ENCODE data around the gene AIFM2. TPM values are rescaled to one million over a fixed set of nuclear protein-coding genes. Genes with fewer than 3 reads are reported as not detected.

The AIFM2 gene
- total and polyA plus RNA-seq, 2 of the 13 experiments (the other 11 are each of a cell fraction or from before 2014, with no cell fraction given), result 20.3 to 29.5 TPM

GRCh38 chr10:70090951-70091350 lies 41.7 kb downstream of the AIFM2 start (continued):
- TF ChIP-seq ZNF280D (CRISPR knock-in tag; IDR thresholded peaks at IDR 0.05) (no peak), ZNF598 (CRISPR knock-in tag; IDR thresholded peaks at IDR 0.05; ENCODE audit: borderline replicate concordance) (no peak), ZNF33A (CRISPR knock-in tag; IDR thresholded peaks at IDR 0.05; ENCODE audit: borderline replicate concordance) (no peak), RFX5 (IDR thresholded peaks at IDR 0.05; ENCODE audit: low read depth, low read length) (no peak), RXRA (CRISPR knock-in tag; IDR thresholded peaks at IDR 0.05) (peak; percentile 35; the same call in 1 of the 2 replicates), EZH2 (conservative IDR thresholded peaks at IDR 0.05; ENCODE audit: low read depth, low read length) (no peak), UBTF (CRISPR knock-in tag; IDR thresholded peaks at IDR 0.05) (no peak), ZBTB33 (CRISPR knock-in tag; IDR thresholded peaks at IDR 0.05) (no peak), ZKSCAN8 (CRISPR knock-in tag; IDR thresholded peaks at IDR 0.05; ENCODE audit: borderline replicate concordance) (peak; percentile 74; the same call in 1 of the 2 replicates), ZNF770 (CRISPR knock-in tag; IDR thresholded peaks at IDR 0.05) (peak; percentile 76), NR1H2 (CRISPR knock-in tag; IDR thresholded peaks at IDR 0.05; ENCODE audit: borderline replicate concordance, low read depth) (no peak), ZUFSP (CRISPR knock-in tag; IDR thresholded peaks at IDR 0.05; ENCODE audit: borderline replicate concordance) (no peak), ZNF746 (CRISPR knock-in tag; IDR thresholded peaks at IDR 0.05) (no peak), ZNF232 (CRISPR knock-in tag; IDR thresholded peaks at IDR 0.05; ENCODE audit: borderline replicate concordance) (peak; percentile 43; the same call in 1 of the 2 replicates), MIXL1 (CRISPR knock-in tag; IDR thresholded peaks at IDR 0.05) (peak; percentile 98; the same call in 1 of the 2 replicates), MZF1 (CRISPR knock-in tag; IDR thresholded peaks at IDR 0.05; ENCODE audit: borderline replicate concordance) (no peak), SMAD3 (CRISPR knock-in tag; IDR thresholded peaks at IDR 0.05) (peak; percentile 71; the same call in 1 of the 2 replicates), ZBTB7A (CRISPR knock-in tag; IDR thresholded peaks at IDR 0.05) (no peak), ZNF768 (CRISPR knock-in tag; IDR thresholded peaks at IDR 0.05) (no peak; the same call in 1 of the 2 replicates)

Measured in HepG2 (cell line).